PC-3 (cell line): ENCODE data around the gene BHLHE23. TPM values are rescaled to one million over a fixed set of nuclear protein-coding genes. Genes with fewer than 3 reads are reported as not detected.

Source experiments
- ATAC-seq: fragments of 200-7000 bp; cut with Tn5 transposase; 2 replicates; pipeline ENCODE4 v1.9.1; 2020; ENCODE audit warnings: mild to moderate bottlenecking, moderate library complexity
- BruUV-seq: library from RNA; stranded (reverse); fragments of 400-500 nt; replicated peaks from 2 replicates; lab custom pipeline; 2021; lab: Mats Ljungman, UMichigan
- CTCF ChIA-PET: fragments of 300-600 bp; sonication (Branson Sonifier 250); formaldehyde crosslinking; loops from one replicate; lab custom pipeline; 2022; ENCODE audit warnings: antibody characterized with exemption; lab: Charles Lee
- POLR2A ChIA-PET: fragments of 300-600 bp; sonication (Branson Sonifier 250); formaldehyde crosslinking; loops from one replicate; lab custom pipeline; 2022; ENCODE audit warnings: antibody characterized with exemption; ENCODE audit not compliant: unreplicated experiment; lab: Charles Lee
- DNase-seq: peaks from one replicate; pipeline ENCODE4 v3.0.0-alpha.2; 2015
- H2AFZ ChIP-seq: fragments of 300-600 bp; sonication (generic); 2 replicates; pipeline ENCODE4 v1.6.0; 2016; ENCODE audit warnings: antibody characterized with exemption, low read length
- H3F3A ChIP-seq: fragments of 300-600 bp; sonication (generic); one replicate; pipeline ENCODE4 v1.6.0; 2017; ENCODE audit warnings: antibody characterized with exemption, low read length, control low read depth, mild to moderate bottlenecking; ENCODE audit not compliant: unreplicated experiment
- H3K27ac ChIP-seq: fragments of 300-600 bp; sonication (generic); 2 replicates; pipeline ENCODE4 v1.5.1; 2016; ENCODE audit warnings: mild to moderate bottlenecking, low read length
- H3K27me3 ChIP-seq: fragments of 300-600 bp; sonication (generic); 2 replicates; pipeline ENCODE4 v1.6.1; 2016; ENCODE audit warnings: low read length, mixed read lengths
- H3K36me3 ChIP-seq: fragments of 300-600 bp; sonication (generic); 2 replicates; pipeline ENCODE4 v1.6.1; 2016; ENCODE audit warnings: low read depth, mixed run types, low read length, mixed read lengths
- H3K4me1 ChIP-seq: fragments of 300-600 bp; sonication (generic); 2 replicates; pipeline ENCODE4 v1.5.1; 2016; ENCODE audit warnings: low read length; ENCODE audit not compliant: insufficient read depth
- H3K4me2 ChIP-seq: fragments of 300-600 bp; sonication (generic); 2 replicates; pipeline ENCODE4 v1.6.0; 2016; ENCODE audit warnings: low read length
- H3K4me3 ChIP-seq: fragments of 300-600 bp; sonication (generic); 2 replicates; pipeline ENCODE4 v1.5.1; 2016; ENCODE audit warnings: mild to moderate bottlenecking, low read length, mixed read lengths
- H3K79me2 ChIP-seq: fragments of 300-600 bp; sonication (generic); 2 replicates; pipeline ENCODE4 v1.6.1; 2017; ENCODE audit warnings: low read length, mixed read lengths
- H3K9ac ChIP-seq: fragments of 300-600 bp; sonication (generic); 2 replicates; pipeline ENCODE4 v1.6.0; 2016; ENCODE audit warnings: mild to moderate bottlenecking, low read length
- H3K9me2 ChIP-seq: fragments of 300-600 bp; sonication (generic); replicated peaks from 2 replicates; pipeline ENCODE4 v1.6.1; 2016; ENCODE audit warnings: mixed run types, low read length, mixed read lengths
- H3K9me3 ChIP-seq: fragments of 300-600 bp; sonication (generic); 2 replicates; pipeline ENCODE4 v1.6.1; 2016; ENCODE audit warnings: low read length, mixed read lengths
- H4K20me1 ChIP-seq: fragments of 300-600 bp; sonication (generic); 2 replicates; pipeline ENCODE4 v1.6.1; 2016; ENCODE audit warnings: low read length, mixed read lengths
- CTCF ChIP-seq: fragments of 300-600 bp; sonication (generic); conservative IDR thresholded peaks from 2 replicates; pipeline ENCODE4 v1.5.1; 2017; ENCODE audit warnings: antibody characterized with exemption, low read depth, mild to moderate bottlenecking, low read length
- EZH2 ChIP-seq: fragments of 300-600 bp; sonication (generic); IDR thresholded peaks from one replicate; pipeline ENCODE4 v1.6.1; 2017; ENCODE audit warnings: antibody characterized with exemption, mild to moderate bottlenecking, low read length; ENCODE audit not compliant: unreplicated experiment
- EZH2phosphoT487 ChIP-seq: fragments of 300-600 bp; sonication (generic); IDR thresholded peaks from 2 replicates; pipeline ENCODE4 v1.6.1; 2018; ENCODE audit warnings: mild to moderate bottlenecking, antibody characterized with exemption, low read length, borderline replicate concordance
- intact Hi-C: fragments of 100-400 bp; cut with micrococcal nuclease; formaldehyde crosslinking; loops from 2 replicates; pipeline ENCODE4 v1.9.0; 2023
- total RNA-seq: library from RNA; depleted of rRNA; stranded (reverse); fragments of >200 nt; gene quantifications from 2 replicates; pipeline ENCODE4 v1.2.3, GENCODE V29; 2014

BHLHE23 gene
- total RNA-seq, 1 experiment from 2014 or later, result not detected

DNA sequence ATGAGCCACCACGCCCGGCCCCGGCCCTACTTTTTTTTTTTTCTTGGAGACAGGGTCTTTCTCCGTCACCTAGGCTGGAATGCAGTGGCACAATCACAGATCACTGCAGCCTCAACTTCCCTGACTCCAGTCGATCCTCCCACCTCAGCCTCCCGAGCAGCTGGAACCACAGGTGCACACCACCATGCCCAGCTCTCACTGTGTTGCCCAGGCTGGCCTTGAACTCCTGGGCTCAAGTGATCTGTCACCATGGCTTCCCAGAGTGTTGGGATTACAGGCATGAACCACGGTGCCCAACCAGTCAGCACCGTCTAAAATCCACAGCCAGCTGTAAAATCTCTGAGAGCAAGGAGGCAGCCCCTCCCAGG lies 36.8 kb downstream of the BHLHE23 start:
- Histone ChIP-seq H3K79me2 (no peaks in the 10 kb centered on the region), H4K20me1 (no peaks in the 10 kb centered on the region), H3K9me3 (no peaks in the 10 kb centered on the region), H3K27me3 (peaks cover 24% of the 10 kb centered on the region), H3K4me1 (peaks cover 5% of the 10 kb centered on the region; the same call in 1 of the 2 replicates), H3K4me2 (no peak overlapping the region), H3K27ac (no peak overlapping the region), H2AFZ (no peak overlapping the region), H3K9ac (no peak overlapping the region), H3F3A (no peaks in the 10 kb centered on the region), H3K36me3 (no peaks in the 10 kb centered on the region), H3K4me3 (no peak overlapping the region), H3K9me2 (no peaks in the 10 kb centered on the region)
- POLR2A ChIA-PET, result no interaction called here
- no peak for TF ChIP-seq CTCF
- TF ChIP-seq EZH2, result no peak
- no peak for TF ChIP-seq EZH2phosphoT487
- CTCF ChIA-PET, result no interaction called here
- intact Hi-C loops, result no loop called here
- ATAC-seq (no peak), DNase-seq (no peak)
- no TSS peak for BruUV-seq

GRCh38 chr20:62969179-62969760 lies 37.5 kb downstream of the BHLHE23 start:
- no peaks in the 10 kb centered on the region for H3K79me2 ChIP-seq
- no TSS peak for BruUV-seq
- peaks cover 5% of the 10 kb centered on the region; the same call in 1 of the 2 replicates for H3K4me1 ChIP-seq
- no peaks in the 10 kb centered on the region for H3K9me3 ChIP-seq
- no peak for DNase-seq
- ChIA-PET POLR2A (no interaction called here), CTCF (no interaction called here)
- no peaks in the 10 kb centered on the region for H4K20me1 ChIP-seq
- H3K36me3 ChIP-seq, result no peaks in the 10 kb centered on the region
- no peak overlapping the region for H3K9ac ChIP-seq
- no peak overlapping the region for H2AFZ ChIP-seq
- ATAC-seq, result no peak
- no peak overlapping the region for H3K4me2 ChIP-seq
- H3F3A ChIP-seq, result no peaks in the 10 kb centered on the region
- H3K27me3 ChIP-seq, result peaks cover 24% of the 10 kb centered on the region
- intact Hi-C loops, result no loop called here
- TF ChIP-seq CTCF (no peak), EZH2phosphoT487 (no peak), EZH2 (no peak)
- H3K9me2 ChIP-seq, result no peaks in the 10 kb centered on the region
- H3K27ac ChIP-seq, result no peak overlapping the region
- H3K4me3 ChIP-seq, result no peak overlapping the region

- H3K4me2 ChIP-seq, result no peak overlapping the region
- ChIA-PET POLR2A (no interaction called here), CTCF (no interaction called here)
- ATAC-seq, result no peak
- H3K27me3 ChIP-seq, result peaks cover 19% of the 10 kb centered on the region
- H3K9me2 ChIP-seq, result no peaks in the 10 kb centered on the region
- H2AFZ ChIP-seq, result no peak overlapping the region
- BruUV-seq, result no TSS peak
- no peaks in the 10 kb centered on the region for H3K79me2 ChIP-seq
- no peaks in the 10 kb centered on the region for H3K9me3 ChIP-seq
- no peaks in the 10 kb centered on the region for H4K20me1 ChIP-seq
- TF ChIP-seq EZH2, result no peak
- no peak for TF ChIP-seq EZH2phosphoT487
- TF ChIP-seq CTCF, result no peak
- intact Hi-C loops, result no loop called here
- H3K4me3 ChIP-seq, result no peak overlapping the region
- DNase-seq, result no peak
- peaks cover 5% of the 10 kb centered on the region; the same call in 1 of the 2 replicates for H3K4me1 ChIP-seq
- no peaks in the 10 kb centered on the region for H3F3A ChIP-seq
- no peak overlapping the region for H3K9ac ChIP-seq
- H3K27ac ChIP-seq, result no peak overlapping the region
- H3K36me3 ChIP-seq, result no peaks in the 10 kb centered on the region
Measured at GRCh38 chr20:62968378-62969178, 38.2 kb downstream of the BHLHE23 start.
